Measurements from ENCODE around the gene DMPK. TPM values are rescaled to one million over a fixed set of nuclear protein-coding genes. Genes with fewer than 3 reads are reported as not detected.

DMPK gene
- total and polyA plus RNA-seq, 9 of the 15 experiments (the other 6 are each of a cell fraction or from before 2014, with no cell fraction given), result 0.24 to 31.3 (median 7.3) TPM

DNA sequence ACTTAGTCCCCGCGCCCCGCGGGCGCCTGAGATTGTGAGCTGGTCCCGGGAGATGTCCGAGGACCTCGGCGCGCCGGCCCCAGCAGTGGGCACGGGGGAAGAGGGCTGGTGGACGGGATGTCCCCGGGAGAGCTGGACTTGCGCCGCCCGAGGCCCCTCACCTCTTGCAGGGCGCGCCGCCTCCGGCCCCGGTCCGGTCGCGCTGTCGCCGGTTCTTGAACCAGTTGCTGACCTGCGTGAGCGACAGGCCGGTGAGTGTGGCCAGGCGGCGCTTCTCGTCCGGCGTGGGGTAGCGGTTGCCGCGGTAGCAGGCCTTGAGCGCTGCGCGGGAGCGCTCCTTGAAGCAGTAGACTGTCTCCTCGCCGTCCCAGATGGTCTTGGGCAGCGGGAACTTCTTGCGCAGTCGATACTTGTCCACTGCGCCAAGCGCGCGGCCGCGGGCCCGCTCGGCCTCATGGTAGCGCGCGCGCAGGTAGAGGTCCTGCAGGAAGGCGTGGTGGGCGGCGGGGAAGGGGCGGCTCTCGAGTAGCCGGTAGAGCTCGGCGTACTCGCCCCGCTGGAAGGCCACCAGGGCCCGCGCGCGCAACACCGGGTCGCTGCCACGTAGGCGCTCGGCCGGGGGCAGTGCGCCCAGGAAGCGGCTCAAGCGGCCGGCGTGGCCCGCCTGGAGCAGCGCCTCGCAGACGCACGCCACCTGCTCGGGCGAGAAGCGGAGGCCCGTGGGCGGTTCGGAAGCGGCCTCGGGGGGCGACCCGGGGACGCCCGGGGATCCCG lies 14.2 kb downstream of the DMPK start:
- Histone ChIP-seq H2AFZ (ENCODE audit: low read depth, low read length) (peak overlapping the region; percentile 87), H3K9me3 (replicated peaks; ENCODE audit: control insufficient read depth, insufficient read depth, low read depth, low read length) (no peaks in the 10 kb centered on the region), H3K4me2 (ENCODE audit: insufficient read depth, low read length) (peak overlapping the region; percentile 88), H3K79me2 (ENCODE audit: control insufficient read depth, insufficient read depth, low read length) (peaks cover 17% of the 10 kb centered on the region; the same call in 2 of the 3 replicates), H3K9me1 (ENCODE audit: control insufficient read depth, insufficient read depth, low read length) (no peaks in the 10 kb centered on the region), H3K27me3 (ENCODE audit: control insufficient read depth in 2 of 2, insufficient read depth in 2 of 2, low read length in 2 of 2) (no peaks in the 10 kb centered on the region), H3K27ac (ENCODE audit: extremely low read depth, low read depth, low read length) (peak overlapping the region; percentile 77), H3K4me3 (peak overlapping the region; percentile 56), H3K9ac (ENCODE audit: insufficient read depth in 1 of 2, low read depth in 2 of 2, low read length in 2 of 2) (peak overlapping the region; percentile 69 to 98), H4K20me1 (replicated peaks; ENCODE audit: control insufficient read depth, insufficient read depth, low read length) (no peaks in the 10 kb centered on the region), H3K4me1 (replicated peaks in 1 of 2; ENCODE audit: control insufficient read depth in 2 of 2, insufficient read depth in 2 of 2, low read length in 2 of 2) (peaks cover 10 to 89% of the 10 kb centered on the region in 2 experiments; a peak in 4 of 5 replicates), H3K36me3 (ENCODE audit: control insufficient read depth, insufficient read depth, low read length) (peaks cover 4% of the 10 kb centered on the region; the same call in 1 of the 3 replicates)
- in situ Hi-C loops (cut with MboI) (no loop called here), intact Hi-C loops (cut with micrococcal nuclease) (no loop called here)
- DNase-seq (ENCODE audit: extremely low read depth in 1 of 4, low spot score in 3 of 4), result peak; percentile 41 to 80 (median 66)
- WGBS (ENCODE audit: insufficient coverage, low coverage, missing lambda C conversion rate), result under 1% methylated on average over 44 of the region's 102 CpGs
- POLR2A ChIA-PET, result interaction anchor here (0.6 to 5.9 kb wide), 8 partner anchors 11 to 364 kb away, joined by 3 to 70 read pairs (median 4); partner anchors contain the start of gene DMPK
- CTCF ChIA-PET (ENCODE audit: low intra/inter-chr PET ratio), result interaction anchor here (0.6 kb wide), 1 partner anchor 118 kb away, joined by 3 read pairs; the partner anchor contains the start of gene IRF2BP1
- peak; percentile 2 for ATAC-seq
- peak; percentile 26 for FAIRE-seq
- BruUV-seq (replicated peaks), result TSS peak; percentile 56
- TF ChIP-seq ZNF79 (CRISPR knock-in tag; IDR thresholded peaks at IDR 0.05; ENCODE audit: low read depth) (no peak), ZBTB1 (CRISPR knock-in tag; IDR thresholded peaks at IDR 0.05; ENCODE audit: borderline replicate concordance, low read depth) (0 out of 2 replicates have a peak, but pooled peaks have one; percentile 73), ZNF696 (CRISPR knock-in tag; conservative IDR thresholded peaks at IDR 0.05) (no peak), PHB (CRISPR knock-in tag; IDR thresholded peaks at IDR 0.05) (no peak), NFYB (IDR thresholded peaks at IDR 0.05; ENCODE audit: extremely low read depth, insufficient read length) (no peak), ZNF431 (CRISPR knock-in tag; IDR thresholded peaks at IDR 0.05) (peak; percentile 65), TBP (optimal IDR thresholded peaks at IDR 0.05; ENCODE audit: low read depth, low read length) (no peak), L3MBTL2 (IDR thresholded peaks at IDR 0.05) (peak; percentile 71), GATAD2A (IDR thresholded peaks at IDR 0.05) (0 out of 2 replicates have a peak, but pooled peaks have one; percentile 44)
- TF ChIP-seq, protein P1, sequence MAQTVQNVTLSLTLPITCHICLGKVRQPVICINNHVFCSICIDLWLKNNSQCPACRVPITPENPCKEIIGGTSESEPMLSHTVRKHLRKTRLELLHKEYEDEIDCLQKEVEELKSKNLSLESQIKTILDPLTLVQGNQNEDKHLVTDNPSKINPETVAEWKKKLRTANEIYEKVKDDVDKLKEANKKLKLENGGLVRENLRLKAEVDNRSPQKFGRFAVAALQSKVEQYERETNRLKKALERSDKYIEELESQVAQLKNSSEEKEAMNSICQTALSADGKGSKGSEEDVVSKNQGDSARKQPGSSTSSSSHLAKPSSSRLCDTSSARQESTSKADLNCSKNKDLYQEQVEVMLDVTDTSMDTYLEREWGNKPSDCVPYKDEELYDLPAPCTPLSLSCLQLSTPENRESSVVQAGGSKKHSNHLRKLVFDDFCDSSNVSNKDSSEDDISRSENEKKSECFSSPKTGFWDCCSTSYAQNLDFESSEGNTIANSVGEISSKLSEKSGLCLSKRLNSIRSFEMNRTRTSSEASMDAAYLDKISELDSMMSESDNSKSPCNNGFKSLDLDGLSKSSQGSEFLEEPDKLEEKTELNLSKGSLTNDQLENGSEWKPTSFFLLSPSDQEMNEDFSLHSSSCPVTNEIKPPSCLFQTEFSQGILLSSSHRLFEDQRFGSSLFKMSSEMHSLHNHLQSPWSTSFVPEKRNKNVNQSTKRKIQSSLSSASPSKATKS (CRISPR knock-in tag; IDR thresholded peaks at IDR 0.05), result no peak
- TF ChIP-seq, protein P2, sequence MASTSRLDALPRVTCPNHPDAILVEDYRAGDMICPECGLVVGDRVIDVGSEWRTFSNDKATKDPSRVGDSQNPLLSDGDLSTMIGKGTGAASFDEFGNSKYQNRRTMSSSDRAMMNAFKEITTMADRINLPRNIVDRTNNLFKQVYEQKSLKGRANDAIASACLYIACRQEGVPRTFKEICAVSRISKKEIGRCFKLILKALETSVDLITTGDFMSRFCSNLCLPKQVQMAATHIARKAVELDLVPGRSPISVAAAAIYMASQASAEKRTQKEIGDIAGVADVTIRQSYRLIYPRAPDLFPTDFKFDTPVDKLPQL (IDR thresholded peaks at IDR 0.05; ENCODE audit: extremely low read depth, insufficient read length), result no peak
- TF ChIP-seq, protein P3, sequence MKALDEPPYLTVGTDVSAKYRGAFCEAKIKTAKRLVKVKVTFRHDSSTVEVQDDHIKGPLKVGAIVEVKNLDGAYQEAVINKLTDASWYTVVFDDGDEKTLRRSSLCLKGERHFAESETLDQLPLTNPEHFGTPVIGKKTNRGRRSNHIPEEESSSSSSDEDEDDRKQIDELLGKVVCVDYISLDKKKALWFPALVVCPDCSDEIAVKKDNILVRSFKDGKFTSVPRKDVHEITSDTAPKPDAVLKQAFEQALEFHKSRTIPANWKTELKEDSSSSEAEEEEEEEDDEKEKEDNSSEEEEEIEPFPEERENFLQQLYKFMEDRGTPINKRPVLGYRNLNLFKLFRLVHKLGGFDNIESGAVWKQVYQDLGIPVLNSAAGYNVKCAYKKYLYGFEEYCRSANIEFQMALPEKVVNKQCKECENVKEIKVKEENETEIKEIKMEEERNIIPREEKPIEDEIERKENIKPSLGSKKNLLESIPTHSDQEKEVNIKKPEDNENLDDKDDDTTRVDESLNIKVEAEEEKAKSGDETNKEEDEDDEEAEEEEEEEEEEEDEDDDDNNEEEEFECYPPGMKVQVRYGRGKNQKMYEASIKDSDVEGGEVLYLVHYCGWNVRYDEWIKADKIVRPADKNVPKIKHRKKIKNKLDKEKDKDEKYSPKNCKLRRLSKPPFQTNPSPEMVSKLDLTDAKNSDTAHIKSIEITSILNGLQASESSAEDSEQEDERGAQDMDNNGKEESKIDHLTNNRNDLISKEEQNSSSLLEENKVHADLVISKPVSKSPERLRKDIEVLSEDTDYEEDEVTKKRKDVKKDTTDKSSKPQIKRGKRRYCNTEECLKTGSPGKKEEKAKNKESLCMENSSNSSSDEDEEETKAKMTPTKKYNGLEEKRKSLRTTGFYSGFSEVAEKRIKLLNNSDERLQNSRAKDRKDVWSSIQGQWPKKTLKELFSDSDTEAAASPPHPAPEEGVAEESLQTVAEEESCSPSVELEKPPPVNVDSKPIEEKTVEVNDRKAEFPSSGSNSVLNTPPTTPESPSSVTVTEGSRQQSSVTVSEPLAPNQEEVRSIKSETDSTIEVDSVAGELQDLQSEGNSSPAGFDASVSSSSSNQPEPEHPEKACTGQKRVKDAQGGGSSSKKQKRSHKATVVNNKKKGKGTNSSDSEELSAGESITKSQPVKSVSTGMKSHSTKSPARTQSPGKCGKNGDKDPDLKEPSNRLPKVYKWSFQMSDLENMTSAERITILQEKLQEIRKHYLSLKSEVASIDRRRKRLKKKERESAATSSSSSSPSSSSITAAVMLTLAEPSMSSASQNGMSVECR (CRISPR knock-in tag; IDR thresholded peaks at IDR 0.05), result peak; percentile 73
- TF ChIP-seq, protein P4, sequence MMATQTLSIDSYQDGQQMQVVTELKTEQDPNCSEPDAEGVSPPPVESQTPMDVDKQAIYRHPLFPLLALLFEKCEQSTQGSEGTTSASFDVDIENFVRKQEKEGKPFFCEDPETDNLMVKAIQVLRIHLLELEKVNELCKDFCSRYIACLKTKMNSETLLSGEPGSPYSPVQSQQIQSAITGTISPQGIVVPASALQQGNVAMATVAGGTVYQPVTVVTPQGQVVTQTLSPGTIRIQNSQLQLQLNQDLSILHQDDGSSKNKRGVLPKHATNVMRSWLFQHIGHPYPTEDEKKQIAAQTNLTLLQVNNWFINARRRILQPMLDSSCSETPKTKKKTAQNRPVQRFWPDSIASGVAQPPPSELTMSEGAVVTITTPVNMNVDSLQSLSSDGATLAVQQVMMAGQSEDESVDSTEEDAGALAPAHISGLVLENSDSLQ (IDR thresholded peaks at IDR 0.05), result peak; percentile 75

Data from K562 (cell line).